Measurements from ENCODE around the gene LRRC7.

- no peak for TF ChIP-seq CTCF (IDR thresholded peaks at IDR 0.05; ENCODE audit: low read length)
- TF ChIP-seq EZH2 (IDR thresholded peaks at IDR 0.05; ENCODE audit: borderline replicate concordance, low read length) = no peak
These were observed 588.9 kb downstream of the LRRC7 start for GRCh38 chr1:70156529-70157120.
